Non-pigmented ciliary epithelial cell (primary cell): ENCODE results near the gene WNT9B.

Experiments
- DNase-seq: peaks from one replicate; pipeline ENCODE4 v3.0.0-alpha.2; 2010; ENCODE audit warnings: low read depth

WNT9B gene

GRCh38 chr17:46851029-46851741, at the start of gene WNT9B:
TSS of gene WNT9B (plus strand) at chr17:46851583. CDS start at chr17:46851639, 56 bp downstream.
- no peak for DNase-seq

- no peak for DNase-seq
These were observed 48.6 kb upstream of the WNT9B start for GRCh38 chr17:46802800-46803199.

DNA sequence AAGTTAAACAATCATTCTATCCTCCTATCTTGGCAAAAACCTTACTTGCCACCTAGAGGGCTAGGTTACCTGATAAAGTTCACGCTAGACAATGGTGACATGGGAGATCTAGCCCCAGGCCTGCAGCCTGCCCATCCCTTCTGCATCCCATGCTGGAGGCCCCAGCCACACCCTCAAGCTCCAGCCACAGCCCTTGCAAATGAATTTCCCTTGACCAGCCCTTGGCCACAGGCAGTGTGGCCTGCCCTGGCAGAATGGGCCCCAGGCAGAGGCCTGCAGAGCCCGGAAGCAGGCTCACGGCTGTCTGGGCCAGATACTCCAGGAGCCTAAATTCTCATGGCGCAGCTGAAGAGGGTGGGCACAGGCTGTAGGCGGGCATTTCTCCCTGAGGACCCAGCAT, 47.8 kb upstream of the WNT9B start:
- DNase-seq: no peak

DNA sequence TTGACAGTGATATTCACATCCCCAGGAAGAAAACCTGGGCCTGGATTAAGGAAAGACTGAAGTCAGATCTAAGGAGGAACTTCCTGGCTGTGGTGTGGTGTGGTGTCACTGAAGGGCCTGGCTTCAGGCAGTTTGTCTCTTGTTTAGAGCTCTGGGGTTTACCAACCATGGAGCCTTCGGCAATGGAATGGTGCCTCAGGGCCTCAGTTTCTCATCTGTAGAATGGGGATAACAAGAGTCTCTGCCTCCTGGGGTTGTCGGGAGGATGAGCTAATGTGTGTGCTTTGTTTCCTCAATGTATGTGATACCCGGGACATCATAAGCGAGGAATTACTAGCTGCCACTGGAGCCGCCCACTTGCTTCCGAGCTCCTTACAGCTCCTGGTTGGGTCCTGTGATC, 45.6 kb upstream of the WNT9B start:
- DNase-seq: no peak

- no peak for DNase-seq
These were observed 42.2 kb upstream of the WNT9B start for GRCh38 chr17:46809110-46809571.

DNA sequence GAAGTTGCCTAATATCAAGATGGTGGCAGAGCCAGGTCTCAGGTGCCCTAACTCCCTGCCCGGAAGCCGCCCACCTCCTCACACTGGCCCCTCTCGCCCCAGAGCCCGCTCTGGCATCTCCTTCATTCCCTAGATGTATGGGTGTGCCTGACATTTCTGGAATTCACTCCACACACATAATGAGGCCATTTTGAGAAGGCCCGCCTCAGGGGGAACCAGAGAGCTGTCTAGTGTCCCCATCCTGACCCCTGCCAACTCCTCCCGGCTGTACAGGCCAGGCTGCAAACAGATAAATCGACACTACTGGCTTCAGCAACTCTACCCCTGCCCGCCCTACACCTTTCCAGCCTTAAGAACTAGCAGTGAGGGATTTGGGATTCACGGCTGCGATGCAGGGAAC, 40.5 kb upstream of the WNT9B start:
- no peak for DNase-seq

DNA sequence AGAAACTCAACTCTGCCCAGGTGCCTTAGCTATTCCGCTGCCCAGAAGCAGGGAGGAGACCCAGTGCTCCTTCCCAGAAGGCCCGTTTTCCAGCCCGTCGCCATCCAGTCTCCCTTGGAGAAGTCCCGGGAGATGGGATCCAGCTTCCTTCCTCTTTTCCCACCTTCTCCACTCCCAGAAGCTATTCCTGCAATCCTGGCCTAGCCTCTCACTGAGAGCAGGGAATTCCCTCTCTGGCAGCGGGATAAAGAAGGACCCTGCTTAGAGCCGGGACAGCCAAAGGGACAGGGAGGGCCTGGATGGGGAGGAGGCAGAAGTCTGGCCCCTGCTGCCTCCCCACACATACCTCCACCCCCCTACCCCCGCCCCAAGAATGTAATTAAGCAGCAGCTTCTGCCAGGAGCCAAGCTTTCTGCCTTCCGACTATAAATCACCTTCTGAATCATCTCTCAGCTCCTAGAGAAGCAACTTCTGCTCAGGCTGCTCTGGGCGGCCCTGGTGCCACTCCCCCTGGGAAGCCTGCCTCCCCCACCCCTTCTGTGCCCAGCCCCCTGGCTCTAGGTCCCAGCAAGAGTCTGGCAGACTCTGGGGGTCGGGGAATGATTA, 39.3 kb upstream of the WNT9B start:
- no peak for DNase-seq

DNA sequence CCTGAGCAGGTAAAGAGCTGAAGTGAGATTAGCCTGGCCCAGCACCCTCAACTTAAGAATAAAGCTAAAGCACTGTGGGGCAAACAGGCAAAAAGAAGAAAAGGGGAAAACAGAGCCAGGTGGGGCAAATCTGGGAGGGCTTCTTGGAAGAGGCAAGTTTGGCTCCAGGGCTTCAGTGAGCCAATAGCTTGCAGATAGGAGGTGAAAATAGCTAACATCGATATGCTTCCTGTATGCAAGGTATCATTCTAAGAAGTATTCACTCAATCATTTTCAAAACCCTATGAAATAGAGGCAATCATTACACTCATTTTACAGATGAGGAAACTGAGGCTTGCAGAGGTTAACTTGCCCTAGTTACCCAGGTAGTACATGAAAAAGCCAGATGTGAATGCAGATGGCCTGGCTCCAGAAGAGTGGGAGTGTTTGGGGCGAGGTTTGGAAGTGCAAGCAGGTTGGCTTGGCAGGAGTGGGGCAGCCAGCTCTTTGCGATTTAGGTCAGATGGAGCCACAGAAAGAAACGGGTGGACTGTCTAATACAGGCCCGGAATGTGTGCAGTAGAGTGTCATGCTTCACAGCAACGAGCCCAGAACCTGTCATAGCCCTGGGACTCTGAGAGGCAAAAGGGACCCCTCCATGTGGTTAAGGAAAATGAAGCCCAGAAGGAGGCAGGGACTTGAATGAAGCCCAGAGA, 38.6 kb upstream of the WNT9B start:
- no peak for DNase-seq

- no peak for DNase-seq
These were observed 37.5 kb upstream of the WNT9B start for GRCh38 chr17:46813920-46814319.

- no peak for DNase-seq
These were observed 36.9 kb upstream of the WNT9B start for GRCh38 chr17:46814446-46814845.

- no peak for DNase-seq
These were observed 35.7 kb upstream of the WNT9B start for GRCh38 chr17:46815474-46816353.

GRCh38 chr17:46817151-46817900, 34.1 kb upstream of the WNT9B start:
- DNase-seq: no peak

GRCh38 chr17:46817901-46818209, 33.5 kb upstream of the WNT9B start:
- DNase-seq: no peak

GRCh38 chr17:46818316-46818928, 33.0 kb upstream of the WNT9B start, which contains the start of gene WNT3:
TSS of gene WNT3 (minus strand) at chr17:46818692. CDS start at chr17:46818597, 95 bp downstream.
- DNase-seq: no peak

DNA sequence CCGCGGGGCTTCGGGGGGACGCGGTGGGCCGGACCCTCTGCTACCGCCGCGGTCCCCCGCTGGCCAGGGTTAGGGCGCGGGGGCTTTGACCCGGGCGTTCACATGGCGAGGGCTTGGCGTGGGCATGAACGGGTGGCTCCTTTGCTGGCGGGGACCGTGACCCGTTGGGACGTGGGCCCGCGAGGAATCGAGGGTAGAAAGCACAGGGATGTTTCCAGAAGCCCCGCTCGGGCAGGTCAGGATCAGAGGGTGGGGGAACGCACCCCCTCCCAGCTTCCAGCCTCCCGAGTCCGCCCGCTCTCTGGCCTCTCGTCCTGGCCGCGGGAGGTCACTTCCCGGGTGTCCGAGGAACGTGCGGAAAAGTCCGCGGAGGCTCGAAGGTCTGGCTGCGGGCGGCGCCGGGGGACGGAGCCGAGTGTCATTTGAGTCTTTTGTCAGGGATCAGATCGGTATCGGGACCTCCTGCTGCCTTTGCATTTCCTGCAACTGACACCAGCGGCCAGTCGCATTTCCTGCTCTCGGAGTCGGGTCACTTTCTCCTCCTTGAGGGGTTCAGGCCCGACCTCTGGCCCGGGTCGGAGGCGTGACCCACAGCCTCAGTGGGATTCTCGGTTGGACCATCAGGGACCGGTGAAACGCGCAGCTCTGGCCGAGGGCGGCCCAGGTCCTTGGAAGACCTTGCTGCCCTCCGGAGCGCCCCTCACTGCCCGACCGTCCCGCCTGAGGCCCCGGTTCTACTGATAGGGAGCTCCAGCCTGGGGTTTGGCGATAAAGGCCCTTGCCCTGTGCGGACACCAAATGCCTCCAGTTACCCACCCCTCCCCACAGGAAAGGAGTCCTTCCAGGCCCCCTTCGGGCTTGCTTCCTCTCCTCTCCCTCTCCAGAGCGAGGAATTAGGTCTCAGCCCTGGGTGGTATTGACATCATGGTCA, 32.2 kb upstream of the WNT9B start:
- DNase-seq: no peak

- DNase-seq: no peak
These were observed 31.5 kb upstream of the WNT9B start for GRCh38 chr17:46819906-46820351.

- no peak for DNase-seq
These were observed 30.6 kb upstream of the WNT9B start for GRCh38 chr17:46820592-46821450.

DNA sequence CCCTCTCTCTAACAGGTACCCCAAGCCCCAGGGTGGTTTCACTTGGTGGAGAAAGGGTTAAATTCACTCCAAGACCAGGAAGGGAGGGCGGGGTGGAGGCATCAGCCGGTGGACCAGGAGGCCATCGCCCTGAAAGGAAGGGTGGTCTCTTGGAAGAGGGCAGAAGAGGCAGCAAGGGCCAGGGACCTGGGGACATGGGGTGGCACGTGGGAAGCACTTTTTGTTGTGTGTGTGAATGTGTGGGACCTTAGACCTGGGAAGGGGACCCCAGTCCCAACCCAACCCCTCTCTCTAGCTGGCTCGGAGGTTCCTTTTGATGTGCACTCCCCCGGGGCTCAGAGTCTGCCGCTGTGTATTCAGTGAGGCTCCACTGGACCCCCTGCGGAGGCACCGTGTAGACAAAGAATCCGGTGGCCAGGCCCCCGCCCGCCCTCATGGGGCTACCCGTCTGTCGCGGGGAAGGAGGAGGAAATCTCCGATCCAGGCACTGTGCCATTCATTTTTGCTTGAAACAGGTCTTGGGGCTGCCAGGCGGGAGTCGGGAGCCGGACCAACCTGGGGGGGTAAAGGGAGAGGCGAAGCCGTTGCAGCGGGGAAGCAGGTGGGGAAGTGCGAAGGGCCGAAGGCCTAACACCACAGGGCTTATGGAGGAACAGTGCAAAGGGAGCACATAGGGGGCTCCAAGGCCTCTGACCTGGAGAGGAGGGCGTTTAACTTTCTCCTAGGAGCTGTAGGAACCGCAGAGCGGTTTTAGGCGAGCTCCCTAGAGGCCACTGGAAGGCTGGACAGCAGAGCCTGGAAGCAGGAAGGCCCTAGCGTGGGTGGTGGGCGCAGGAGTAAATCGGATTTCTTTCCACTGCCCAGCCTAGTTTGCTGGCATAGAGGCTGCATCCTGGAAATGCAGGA, 29.6 kb upstream of the WNT9B start:
- no peak for DNase-seq
